Heart right ventricle (tissue), 16 donors: Measurements from ENCODE around the gene RADIL. TPM values are rescaled to one million over a fixed set of nuclear protein-coding genes. Genes with fewer than 3 reads are reported as not detected.

Experiments
- ATAC-seq, 8 donors: fragments of 200-7000 bp; cut with Tn5 transposase; one replicate each; pipeline ENCODE4 v1.9.1; 2020; ENCODE audit warnings: mild to moderate bottlenecking in 8 of 8, moderate library complexity in 8 of 8, moderate number of reproducible peaks in 1 of 8
- DNase-seq, 2 donors: peaks; one replicate each; pipeline ENCODE4 v3.0.0-alpha.2; 2020
- H3K27ac ChIP-seq, 10 donors: fragments of 200-600 bp; sonication (generic) in 2 of 10; one replicate each; pipeline versions ENCODE4 v1.5.0 to v1.8.0; 2020 to 2022; ENCODE audit warnings: mild to moderate bottlenecking in 3 of 10
- H3K27me3 ChIP-seq, 7 donors: fragments of 200-600 bp; one replicate each; pipeline ENCODE4 v1.8.0; 2021 to 2022; ENCODE audit warnings: mild to moderate bottlenecking in 2 of 7
- H3K36me3 ChIP-seq, 9 donors: fragments of 200-600 bp; sonication (generic) in 1 of 9; one replicate each; pipeline versions ENCODE4 v1.5.0 to v1.8.0; 2020 to 2022; ENCODE audit warnings: mild to moderate bottlenecking in 2 of 9
- H3K4me1 ChIP-seq, 9 donors: fragments of 200-600 bp; sonication (generic) in 1 of 9; one replicate each; pipeline versions ENCODE4 v1.5.0 to v1.8.0; 2020 to 2022; ENCODE audit warnings: mild to moderate bottlenecking in 4 of 9
- H3K4me3 ChIP-seq, 10 donors: fragments of 200-600 bp; sonication (generic) in 2 of 10; one replicate each; pipeline versions ENCODE4 v1.5.0 to v1.8.0; 2020 to 2022; ENCODE audit warnings: mild to moderate bottlenecking in 7 of 10, moderate library complexity in 2 of 10
- H3K9me3 ChIP-seq, 11 donors: fragments of 200-600 bp in 10 of 11; sonication (generic) in 2 of 11; one replicate each; pipeline versions ENCODE4 v1.5.0 to v1.8.0; 2013 to 2022; ENCODE audit warnings: mild to moderate bottlenecking in 2 of 11, control low read depth in 1 of 11, moderate library complexity in 1 of 11
- CTCF ChIP-seq, 9 donors: fragments of 200-600 bp; sonication (generic) in 2 of 9; IDR thresholded peaks; one replicate each; pipeline versions ENCODE4 v1.5.0 to v1.8.0; 2021 to 2022; ENCODE audit warnings: antibody characterized with exemption in 9 of 9, mild to moderate bottlenecking in 5 of 9, moderate library complexity in 1 of 9
- WGBS, 2 donors: extraction: QIAGEN DNeasy Blood & Tissue Kit; methylation state at CpG; one replicate each; pipeline ENCODE4 v1.1.7; 2013; ENCODE audit warnings: inconsistent platforms in 1 of 2; 5-methylcytosine and 5-hydroxymethylcytosine counted together
- intact Hi-C, 10 donors: fragments of 100-400 bp; cut with DNase I; formaldehyde crosslinking; loops; one replicate each; pipeline versions ENCODE4 v1.11.1 to v1.14.2; 2022
- polyA plus RNA-seq, 2 donors: library from polyadenylated mRNA; stranded (reverse); fragments of 200-250 nt; gene quantifications; one replicate each; pipeline ENCODE4 v1.2.3, GENCODE V29; 2013
- total RNA-seq, 10 donors: library from RNA; stranded (reverse); fragmentation: NEBNext Ultra II Directional in 3 of 10; extraction: Animal tissue kit (Norgen Biotek cat#: 25700) in 3 of 10; gene quantifications; one replicate each; pipeline versions ENCODE4 v1.2.1 to v1.2.4, GENCODE V29; 2021 to 2023
- donor health status: Arrhythmogenic right ventricular cardiomyopathy.
- donor health status: ischemic (EF 13 %, LVEDD 7.1; RV severe dilation, severe dysfunction).
- donor health status: healthy with polysubstance abuse.
- donor health status: DM: no; HTN: yes; CAD: no.
- donor health status: DM: no; HTN: no; CAD: no.
- donor health status: ischemic (EF 25% LVEDD 6.9; RV normal size, moderate dysfunction).
- donor health status: ischemic (EF 25% LVEDD 5.7; RV mildly dilated, moderate dysfunction).
- donor health status: healthy.
- donor health status: DM: yes; HTN: yes; CAD: no.
- donor health status: Ischemic cardiomyopathy.
- donor health status: ischemic (EF 35%, LVEDD 5.7; RV mildly dilated, moderate dysfunction).
- donor health status: nonischemic (EF 11% LVEDD 7.7; RV severe dilation, severe dysfunction).
- donor health status: DM: yes; HTN: yes; CAD: no.
- donor health status: PGD.
- donor health status: ischemic (EF 29% LVEDD 5.4; RV normal size, mild dysfunction).
- donor health status: nonischemic (EF 23%, LVEDD 6.1; RV moderate dilation, normal function).

The RADIL gene
- total and polyA plus RNA-seq, 12 donors = 1.2 to 6.6 (median 3.8) TPM

- H3K4me3 ChIP-seq = no peak overlapping the region
- peaks cover 0 to 12% (median 0%) of the 10 kb centered on the region in 9 donors for H3K36me3 ChIP-seq
- H3K27me3 ChIP-seq = peaks cover 0 to 34% (median 0%) of the 10 kb centered on the region in 7 donors
- TF ChIP-seq CTCF (IDR thresholded peaks at IDR 0.05) = no peak
- intact Hi-C loops = no loop called here
- ATAC-seq = no peak
- WGBS, 2 donors = 92 to 96% methylated on average over 5 of the region's 5 CpGs
- H3K9me3 ChIP-seq = peaks cover 0 to 28% (median 3%) of the 10 kb centered on the region in 11 donors
- DNase-seq = no peak
- H3K27ac ChIP-seq = no peak overlapping the region
- H3K4me1 ChIP-seq = peaks cover 0 to 13% (median 8%) of the 10 kb centered on the region in 9 donors
Observed at GRCh38 chr7:4868493-4868892, 15.0 kb downstream of the RADIL start.

- H3K36me3 ChIP-seq = peaks cover 0 to 12% (median 0%) of the 10 kb centered on the region in 9 donors
- H3K9me3 ChIP-seq = peaks cover 0 to 32% (median 3%) of the 10 kb centered on the region in 11 donors
- ATAC-seq (no peak), DNase-seq (no peak)
- intact Hi-C loops = no loop called here
- peaks cover 0 to 42% (median 6%) of the 10 kb centered on the region in 7 donors for H3K27me3 ChIP-seq
- peaks cover 0 to 2% (median 0%) of the 10 kb centered on the region in 9 donors for H3K4me1 ChIP-seq
- no peak overlapping the region for H3K27ac ChIP-seq
- no peak overlapping the region for H3K4me3 ChIP-seq
- 78 to 83% methylated on average over 9 of the region's 9 CpGs for whole genome bisulfite sequencing, 2 donors
- TF ChIP-seq CTCF (IDR thresholded peaks at IDR 0.05) = no peak
Observed at GRCh38 chr7:4866528-4867496, 16.7 kb downstream of the RADIL start.

- ATAC-seq (no peak), DNase-seq (no peak)
- peak overlapping the region in 9 of 10 donors; percentile 5 to 50 (median 42) for H3K4me3 ChIP-seq
- 88 to 89% methylated on average over 14 of the region's 14 CpGs for WGBS, 2 donors
- H3K36me3 ChIP-seq = no peaks in the 10 kb centered on the region
- peak overlapping the region in 3 of 10 donors; percentile 15 to 54 (median 23) for H3K27ac ChIP-seq
- no peak for TF ChIP-seq CTCF (IDR thresholded peaks at IDR 0.05)
- H3K27me3 ChIP-seq = peaks cover 0 to 41% (median 0%) of the 10 kb centered on the region in 7 donors
- H3K9me3 ChIP-seq = peaks cover 0 to 9% (median 0%) of the 10 kb centered on the region in 11 donors
- intact Hi-C loops = no loop called here
- H3K4me1 ChIP-seq = no peaks in the 10 kb centered on the region
Observed at GRCh38 chr7:4862156-4862555, 21.4 kb downstream of the RADIL start.

- WGBS, 2 donors = 29 to 35% methylated on average over 45 to 46 of the region's 46 CpGs
- Histone ChIP-seq H3K27me3 (peaks cover 0 to 41% (median 0%) of the 10 kb centered on the region in 7 donors), H3K36me3 (no peaks in the 10 kb centered on the region), H3K4me1 (no peaks in the 10 kb centered on the region), H3K9me3 (peaks cover 0 to 9% (median 0%) of the 10 kb centered on the region in 11 donors), H3K4me3 (peak within 1 kb of the TSS in 9 of 10 donors; percentile 5 to 50 (median 42)), H3K27ac (peak within 1 kb of the TSS in 4 of 10 donors; percentile 15 to 54 (median 25))
- intact Hi-C loops = no loop called here
- TF ChIP-seq CTCF (IDR thresholded peaks at IDR 0.05) = no peak
- DNase-seq = no peak
- peak in 6 of 8 donors; percentile 14 to 71 (median 51) for ATAC-seq
Observed at GRCh38 chr7:4861673-4862072, 21.8 kb downstream of the RADIL start, which contains the start of gene PAPOLB. Gene PAPOLB (minus strand): TSS chr7:4862030. CDS start chr7:4861810, 220 bp downstream.
